ENCODE data around the gene NCDN. TPM values are rescaled to one million over a fixed set of nuclear protein-coding genes. Genes with fewer than 3 reads are reported as not detected.
A peak's percentile ranks its signal among the peaks of the same experiment; 100 is the strongest.

Gene NCDN
- total and polyA plus RNA-seq, 2 donors (not counting 1 experiment from before 2014, with no cell fraction given): 18.1 to 33.2 TPM

GRCh38 chr1:35572296-35572695, 14.7 kb downstream of the NCDN start:
- Histone ChIP-seq H4K20me1 (ENCODE audit: control insufficient read depth, extremely low read depth, insufficient read depth, low read length) (no peaks in the 10 kb centered on the region), H3K27me3 (ENCODE audit: control insufficient read depth, insufficient read depth, low read length) (peaks cover 13% of the 10 kb centered on the region), H3K4me2 (ENCODE audit: extremely low read depth, insufficient read depth, low read length) (no peak overlapping the region), H3K79me2 (ENCODE audit: control insufficient read depth, insufficient read depth, low read length) (no peaks in the 10 kb centered on the region), H3K36me3 (ENCODE audit: control insufficient read depth, insufficient read depth, low read length) (no peaks in the 10 kb centered on the region), H3K9me3 (ENCODE audit: control insufficient read depth, insufficient read depth, low read depth, low read length) (no peaks in the 10 kb centered on the region), H2AFZ (ENCODE audit: low read length) (no peak overlapping the region), H3K9ac (ENCODE audit: insufficient read depth, low read length) (no peak overlapping the region), H3K27ac (ENCODE audit: insufficient read depth, low read length) (no peak overlapping the region), H3K4me3 (replicated peaks in 1 of 4; ENCODE audit: control extremely low read depth in 1 of 4, insufficient read depth in 1 of 4, low read depth in 3 of 4, low read length in 4 of 4) (no peak overlapping the region), H3K4me1 (ENCODE audit: control insufficient read depth, extremely low read depth, insufficient read depth, low read length) (no peaks in the 10 kb centered on the region)
- TF ChIP-seq, protein P1, sequence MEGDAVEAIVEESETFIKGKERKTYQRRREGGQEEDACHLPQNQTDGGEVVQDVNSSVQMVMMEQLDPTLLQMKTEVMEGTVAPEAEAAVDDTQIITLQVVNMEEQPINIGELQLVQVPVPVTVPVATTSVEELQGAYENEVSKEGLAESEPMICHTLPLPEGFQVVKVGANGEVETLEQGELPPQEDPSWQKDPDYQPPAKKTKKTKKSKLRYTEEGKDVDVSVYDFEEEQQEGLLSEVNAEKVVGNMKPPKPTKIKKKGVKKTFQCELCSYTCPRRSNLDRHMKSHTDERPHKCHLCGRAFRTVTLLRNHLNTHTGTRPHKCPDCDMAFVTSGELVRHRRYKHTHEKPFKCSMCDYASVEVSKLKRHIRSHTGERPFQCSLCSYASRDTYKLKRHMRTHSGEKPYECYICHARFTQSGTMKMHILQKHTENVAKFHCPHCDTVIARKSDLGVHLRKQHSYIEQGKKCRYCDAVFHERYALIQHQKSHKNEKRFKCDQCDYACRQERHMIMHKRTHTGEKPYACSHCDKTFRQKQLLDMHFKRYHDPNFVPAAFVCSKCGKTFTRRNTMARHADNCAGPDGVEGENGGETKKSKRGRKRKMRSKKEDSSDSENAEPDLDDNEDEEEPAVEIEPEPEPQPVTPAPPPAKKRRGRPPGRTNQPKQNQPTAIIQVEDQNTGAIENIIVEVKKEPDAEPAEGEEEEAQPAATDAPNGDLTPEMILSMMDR (conservative IDR thresholded peaks at IDR 0.05 in 1 of 2, IDR thresholded peaks at IDR 0.05 in 1 of 2; ENCODE audit: low read depth in 1 of 2, low read length in 2 of 2): no peak
- TF ChIP-seq EZH2 (IDR thresholded peaks at IDR 0.05; ENCODE audit: low read length, missing control alignments): no peak
- no peak for DNase-seq (ENCODE audit: low read depth in 2 of 2)

DNA sequence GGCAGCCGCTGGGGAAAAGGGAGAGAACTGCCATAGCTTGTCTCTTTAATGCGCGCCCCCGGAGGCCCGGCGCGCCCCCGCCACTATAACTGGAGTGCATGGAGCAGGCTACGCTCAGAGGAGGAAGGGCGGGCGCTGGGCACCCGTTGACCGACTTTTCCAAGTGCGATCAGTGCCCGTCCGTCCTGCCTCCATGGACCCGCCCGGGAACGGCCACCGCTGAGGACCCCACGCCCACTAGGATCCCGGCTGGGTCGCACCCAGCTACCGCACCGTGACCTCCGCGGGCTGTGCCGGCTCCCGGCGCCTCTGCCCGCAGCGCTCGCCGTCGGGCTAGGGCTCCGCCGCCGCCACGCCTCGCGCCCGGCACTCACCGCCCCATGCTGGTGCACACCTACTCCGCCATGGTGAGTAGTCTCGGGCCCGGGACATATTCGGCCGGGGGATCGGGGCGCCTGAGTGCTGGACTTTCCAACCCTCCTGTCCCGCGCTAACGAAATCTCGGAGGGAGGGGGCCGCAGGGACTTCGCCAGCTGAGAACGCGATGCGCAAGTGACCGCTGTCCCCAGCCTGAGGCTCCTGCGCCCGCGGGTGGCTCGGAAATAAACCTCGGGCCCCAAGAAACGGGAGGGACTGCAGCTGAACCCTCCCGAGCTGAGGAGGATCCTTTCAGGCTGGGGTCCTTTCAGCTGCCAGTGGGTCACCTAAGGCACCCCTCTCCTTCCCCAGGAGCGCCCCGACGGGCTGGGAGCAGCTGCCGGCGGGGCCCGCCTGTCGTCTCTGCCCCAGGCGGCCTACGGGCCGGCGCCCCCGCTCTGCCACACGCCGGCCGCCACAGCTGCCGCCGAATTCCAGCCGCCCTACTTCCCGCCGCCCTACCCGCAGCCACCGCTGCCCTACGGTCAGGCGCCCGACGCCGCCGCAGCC, 15.9 kb downstream of the NCDN start, which contains the start of gene TFAP2E:
Gene TFAP2E (plus strand): TSS at position 117 of the 927 bp plus-strand sequence. CDS start 264 bp downstream, at position 381.
- Histone ChIP-seq H3K9ac (ENCODE audit: insufficient read depth, low read length) (peak within 1 kb of the TSS; percentile 4), H3K79me2 (ENCODE audit: control insufficient read depth, insufficient read depth, low read length) (no peaks in the 10 kb centered on the region), H2AFZ (ENCODE audit: low read length) (peak within 1 kb of the TSS; percentile 63), H3K27ac (ENCODE audit: insufficient read depth, low read length) (no peak within 1 kb of the TSS), H3K4me2 (ENCODE audit: extremely low read depth, insufficient read depth, low read length) (peak within 1 kb of the TSS; percentile 66), H3K4me3 (replicated peaks in 1 of 4; ENCODE audit: control extremely low read depth in 1 of 4, insufficient read depth in 1 of 4, low read depth in 3 of 4, low read length in 4 of 4) (peak within 1 kb of the TSS; percentile 39 to 59 (median 47)), H3K9me3 (ENCODE audit: control insufficient read depth, insufficient read depth, low read depth, low read length) (no peaks in the 10 kb centered on the region), H3K27me3 (ENCODE audit: control insufficient read depth, insufficient read depth, low read length) (peaks cover 13% of the 10 kb centered on the region), H3K36me3 (ENCODE audit: control insufficient read depth, insufficient read depth, low read length) (no peaks in the 10 kb centered on the region), H4K20me1 (ENCODE audit: control insufficient read depth, extremely low read depth, insufficient read depth, low read length) (no peaks in the 10 kb centered on the region), H3K4me1 (ENCODE audit: control insufficient read depth, extremely low read depth, insufficient read depth, low read length) (no peaks in the 10 kb centered on the region)
- TF ChIP-seq, protein P1 (conservative IDR thresholded peaks at IDR 0.05 in 1 of 2, IDR thresholded peaks at IDR 0.05 in 1 of 2; ENCODE audit: low read depth in 1 of 2, low read length in 2 of 2): no peak
- TF ChIP-seq EZH2 (IDR thresholded peaks at IDR 0.05; ENCODE audit: low read length, missing control alignments): peak; percentile 76
- DNase-seq (ENCODE audit: low read depth in 2 of 2): peak in 1 of 2 donors; percentile 32

DNA sequence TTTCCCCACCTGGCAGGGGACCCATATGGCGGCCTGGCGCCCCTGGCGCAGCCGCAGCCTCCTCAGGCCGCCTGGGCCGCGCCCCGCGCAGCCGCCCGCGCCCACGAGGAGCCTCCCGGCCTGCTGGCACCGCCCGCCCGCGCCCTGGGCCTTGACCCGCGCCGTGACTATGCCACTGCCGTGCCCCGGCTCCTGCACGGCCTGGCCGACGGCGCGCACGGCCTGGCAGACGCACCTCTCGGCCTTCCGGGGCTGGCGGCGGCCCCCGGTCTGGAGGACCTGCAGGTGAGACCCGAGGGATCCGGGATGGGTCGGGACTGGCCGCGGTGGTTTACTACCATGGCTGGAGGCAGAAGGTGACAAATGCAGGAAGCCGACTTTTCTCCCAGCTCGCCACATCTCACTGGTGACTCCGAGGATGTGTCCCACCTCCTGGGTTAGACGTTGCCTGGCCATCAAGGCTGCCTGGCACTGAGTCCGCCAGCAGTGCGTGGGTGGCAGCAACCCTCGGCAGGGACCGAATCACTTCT, 16.6 kb downstream of the NCDN start:
- Histone ChIP-seq H2AFZ (ENCODE audit: low read length) (no peak overlapping the region), H3K27ac (ENCODE audit: insufficient read depth, low read length) (no peak overlapping the region), H3K79me2 (ENCODE audit: control insufficient read depth, insufficient read depth, low read length) (no peaks in the 10 kb centered on the region), H3K27me3 (ENCODE audit: control insufficient read depth, insufficient read depth, low read length) (peaks cover 13% of the 10 kb centered on the region), H3K9ac (ENCODE audit: insufficient read depth, low read length) (no peak overlapping the region), H3K36me3 (ENCODE audit: control insufficient read depth, insufficient read depth, low read length) (no peaks in the 10 kb centered on the region), H3K4me2 (ENCODE audit: extremely low read depth, insufficient read depth, low read length) (no peak overlapping the region), H3K9me3 (ENCODE audit: control insufficient read depth, insufficient read depth, low read depth, low read length) (no peaks in the 10 kb centered on the region), H3K4me1 (ENCODE audit: control insufficient read depth, extremely low read depth, insufficient read depth, low read length) (no peaks in the 10 kb centered on the region), H3K4me3 (replicated peaks in 1 of 4; ENCODE audit: control extremely low read depth in 1 of 4, insufficient read depth in 1 of 4, low read depth in 3 of 4, low read length in 4 of 4) (no peak overlapping the region), H4K20me1 (ENCODE audit: control insufficient read depth, extremely low read depth, insufficient read depth, low read length) (no peaks in the 10 kb centered on the region)
- DNase-seq (ENCODE audit: low read depth in 2 of 2): no peak
- TF ChIP-seq, protein P1 (conservative IDR thresholded peaks at IDR 0.05 in 1 of 2, IDR thresholded peaks at IDR 0.05 in 1 of 2; ENCODE audit: low read depth in 1 of 2, low read length in 2 of 2): no peak
- TF ChIP-seq EZH2 (IDR thresholded peaks at IDR 0.05; ENCODE audit: low read length, missing control alignments): no peak

Measured in fibroblast of lung (primary cell).